ENCODE results near the gene CDC42BPA.

- TF ChIP-seq, protein P1, sequence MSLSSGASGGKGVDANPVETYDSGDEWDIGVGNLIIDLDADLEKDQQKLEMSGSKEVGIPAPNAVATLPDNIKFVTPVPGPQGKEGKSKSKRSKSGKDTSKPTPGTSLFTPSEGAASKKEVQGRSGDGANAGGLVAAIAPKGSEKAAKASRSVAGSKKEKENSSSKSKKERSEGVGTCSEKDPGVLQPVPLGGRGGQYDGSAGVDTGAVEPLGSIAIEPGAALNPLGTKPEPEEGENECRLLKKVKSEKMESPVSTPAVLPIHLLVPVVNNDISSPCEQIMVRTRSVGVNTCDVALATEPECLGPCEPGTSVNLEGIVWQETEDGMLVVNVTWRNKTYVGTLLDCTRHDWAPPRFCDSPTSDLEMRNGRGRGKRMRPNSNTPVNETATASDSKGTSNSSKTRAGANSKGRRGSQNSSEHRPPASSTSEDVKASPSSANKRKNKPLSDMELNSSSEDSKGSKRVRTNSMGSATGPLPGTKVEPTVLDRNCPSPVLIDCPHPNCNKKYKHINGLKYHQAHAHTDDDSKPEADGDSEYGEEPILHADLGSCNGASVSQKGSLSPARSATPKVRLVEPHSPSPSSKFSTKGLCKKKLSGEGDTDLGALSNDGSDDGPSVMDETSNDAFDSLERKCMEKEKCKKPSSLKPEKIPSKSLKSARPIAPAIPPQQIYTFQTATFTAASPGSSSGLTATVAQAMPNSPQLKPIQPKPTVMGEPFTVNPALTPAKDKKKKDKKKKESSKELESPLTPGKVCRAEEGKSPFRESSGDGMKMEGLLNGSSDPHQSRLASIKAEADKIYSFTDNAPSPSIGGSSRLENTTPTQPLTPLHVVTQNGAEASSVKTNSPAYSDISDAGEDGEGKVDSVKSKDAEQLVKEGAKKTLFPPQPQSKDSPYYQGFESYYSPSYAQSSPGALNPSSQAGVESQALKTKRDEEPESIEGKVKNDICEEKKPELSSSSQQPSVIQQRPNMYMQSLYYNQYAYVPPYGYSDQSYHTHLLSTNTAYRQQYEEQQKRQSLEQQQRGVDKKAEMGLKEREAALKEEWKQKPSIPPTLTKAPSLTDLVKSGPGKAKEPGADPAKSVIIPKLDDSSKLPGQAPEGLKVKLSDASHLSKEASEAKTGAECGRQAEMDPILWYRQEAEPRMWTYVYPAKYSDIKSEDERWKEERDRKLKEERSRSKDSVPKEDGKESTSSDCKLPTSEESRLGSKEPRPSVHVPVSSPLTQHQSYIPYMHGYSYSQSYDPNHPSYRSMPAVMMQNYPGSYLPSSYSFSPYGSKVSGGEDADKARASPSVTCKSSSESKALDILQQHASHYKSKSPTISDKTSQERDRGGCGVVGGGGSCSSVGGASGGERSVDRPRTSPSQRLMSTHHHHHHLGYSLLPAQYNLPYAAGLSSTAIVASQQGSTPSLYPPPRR (CRISPR knock-in tag; IDR thresholded peaks at IDR 0.05; ENCODE audit: borderline replicate concordance), result no peak
- TF ChIP-seq, protein P2, sequence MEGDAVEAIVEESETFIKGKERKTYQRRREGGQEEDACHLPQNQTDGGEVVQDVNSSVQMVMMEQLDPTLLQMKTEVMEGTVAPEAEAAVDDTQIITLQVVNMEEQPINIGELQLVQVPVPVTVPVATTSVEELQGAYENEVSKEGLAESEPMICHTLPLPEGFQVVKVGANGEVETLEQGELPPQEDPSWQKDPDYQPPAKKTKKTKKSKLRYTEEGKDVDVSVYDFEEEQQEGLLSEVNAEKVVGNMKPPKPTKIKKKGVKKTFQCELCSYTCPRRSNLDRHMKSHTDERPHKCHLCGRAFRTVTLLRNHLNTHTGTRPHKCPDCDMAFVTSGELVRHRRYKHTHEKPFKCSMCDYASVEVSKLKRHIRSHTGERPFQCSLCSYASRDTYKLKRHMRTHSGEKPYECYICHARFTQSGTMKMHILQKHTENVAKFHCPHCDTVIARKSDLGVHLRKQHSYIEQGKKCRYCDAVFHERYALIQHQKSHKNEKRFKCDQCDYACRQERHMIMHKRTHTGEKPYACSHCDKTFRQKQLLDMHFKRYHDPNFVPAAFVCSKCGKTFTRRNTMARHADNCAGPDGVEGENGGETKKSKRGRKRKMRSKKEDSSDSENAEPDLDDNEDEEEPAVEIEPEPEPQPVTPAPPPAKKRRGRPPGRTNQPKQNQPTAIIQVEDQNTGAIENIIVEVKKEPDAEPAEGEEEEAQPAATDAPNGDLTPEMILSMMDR (CRISPR knock-in tag; IDR thresholded peaks at IDR 0.05), result no peak
- TF ChIP-seq SIN3A (IDR thresholded peaks at IDR 0.05; ENCODE audit: borderline replicate concordance, low read depth, low read length) (no peak), TAF15 (IDR thresholded peaks at IDR 0.05; ENCODE audit: low read depth, low read length, poor library complexity, severe bottlenecking) (no peak), YY1 (IDR thresholded peaks at IDR 0.05; ENCODE audit: insufficient read depth, insufficient replicate concordance, low read depth, low read length) (no peak), GABPA (IDR thresholded peaks at IDR 0.05; ENCODE audit: low read depth, low read length) (no peak), GABPA (CRISPR knock-in tag; IDR thresholded peaks at IDR 0.05; ENCODE audit: low read depth) (no peak), ZZZ3 (CRISPR knock-in tag; IDR thresholded peaks at IDR 0.05; ENCODE audit: borderline replicate concordance) (no peak), TBX3 (IDR thresholded peaks at IDR 0.05; ENCODE audit: borderline replicate concordance) (no peak), HHEX (CRISPR knock-in tag; IDR thresholded peaks at IDR 0.05) (no peak), TAF1 (CRISPR knock-in tag; IDR thresholded peaks at IDR 0.05) (no peak), POLR2AphosphoS5 (IDR thresholded peaks at IDR 0.05; ENCODE audit: low read depth, low read length) (no peak), KAT2B (IDR thresholded peaks at IDR 0.05; ENCODE audit: borderline replicate concordance, low read depth, low read length) (no peak), NFIC (IDR thresholded peaks at IDR 0.05; ENCODE audit: low read length) (no peak), ZNF577 (CRISPR knock-in tag; IDR thresholded peaks at IDR 0.05; ENCODE audit: borderline replicate concordance, low read depth) (no peak)
These were observed 43.7 kb upstream of the CDC42BPA start for GRCh38 chr1:227362039-227362438.
